Measurements from ENCODE around the gene PAX8. TPM values are rescaled to one million over a fixed set of nuclear protein-coding genes. Genes with fewer than 3 reads are reported as not detected.

PAX8 gene
- total and polyA plus RNA-seq, 10 of the 15 experiments (the other 5 are each of a cell fraction or from before 2014, with no cell fraction given): 0.16 to 2.5 (median 0.97) TPM

DNA sequence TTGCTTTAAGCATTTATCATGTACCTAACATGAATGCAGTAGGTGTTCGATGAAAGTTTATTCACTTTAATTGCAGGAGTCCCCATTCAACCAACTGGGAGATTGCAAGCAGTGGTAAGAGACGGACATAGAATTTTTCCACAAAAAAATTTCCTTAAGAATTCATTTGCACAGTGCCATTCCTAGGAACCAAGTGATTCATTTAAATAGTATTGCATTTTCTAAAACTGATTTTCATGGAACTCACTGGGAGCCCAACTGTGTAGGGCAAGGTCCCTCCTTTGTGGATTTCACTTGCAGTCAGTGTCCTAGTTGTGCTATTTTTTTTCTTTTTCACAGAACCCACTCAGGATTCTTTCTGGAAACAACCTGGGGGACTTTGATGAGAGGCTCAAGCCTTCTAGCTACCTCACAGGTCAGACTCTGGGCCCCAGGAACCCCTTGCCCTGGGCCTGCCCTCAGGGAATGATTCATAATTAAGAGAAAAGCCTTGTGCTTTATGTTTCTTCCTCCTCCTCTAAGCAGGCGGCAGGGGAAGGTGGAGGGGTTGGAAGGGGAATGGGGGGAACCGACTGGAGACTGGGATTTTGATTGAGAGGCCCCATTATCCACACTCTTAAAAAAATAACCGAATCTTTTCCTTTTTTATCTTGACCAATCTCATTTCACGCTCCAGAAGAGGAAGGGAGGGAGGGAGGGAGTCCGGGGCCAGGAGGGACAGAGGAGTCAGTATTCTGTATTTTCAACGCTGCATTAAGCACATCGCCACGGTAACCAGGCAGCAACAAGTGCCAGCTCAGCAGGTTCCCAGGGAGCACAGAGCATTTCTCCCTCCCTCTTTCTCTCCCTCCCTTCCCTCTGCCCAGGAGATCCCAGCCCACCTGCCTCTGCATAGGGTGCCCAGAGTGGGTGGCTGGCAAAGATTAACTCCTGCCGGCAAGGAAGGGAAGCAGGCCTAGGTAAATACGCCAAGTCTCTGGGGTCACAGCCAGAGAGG is 53.2 kb downstream of the PAX8 start:
- in situ Hi-C loops (cut with MboI) (no loop called here), intact Hi-C loops (cut with micrococcal nuclease; ENCODE audit: unreplicated experiment) (no loop called here)
- Histone ChIP-seq H3K27ac (ENCODE audit: control insufficient read depth, insufficient read depth) (no peak overlapping the region), H3K27me3 (replicated peaks in 1 of 2; ENCODE audit: control insufficient read depth in 2 of 2, insufficient read depth in 2 of 2, low read length in 1 of 2) (no peaks in the 10 kb centered on the region; a peak in 2 of 4 replicates), H3K9me3 (replicated peaks; ENCODE audit: control insufficient read depth, insufficient read depth, low read length) (no peaks in the 10 kb centered on the region), H3K79me2 (ENCODE audit: control insufficient read depth, insufficient read depth, low read length) (no peaks in the 10 kb centered on the region), H3K4me3 (no peak overlapping the region), H2AFZ (ENCODE audit: control insufficient read depth, low read depth, low read length) (no peak overlapping the region), H3K36me3 (ENCODE audit: control insufficient read depth in 2 of 2, insufficient read depth in 2 of 2, low read length in 1 of 2) (no peaks in the 10 kb centered on the region), H4K20me1 (ENCODE audit: control insufficient read depth, insufficient read depth) (no peaks in the 10 kb centered on the region), H3K9ac (ENCODE audit: control insufficient read depth, insufficient read depth, low read length) (no peak overlapping the region), H3K4me2 (ENCODE audit: control insufficient read depth, insufficient read depth) (no peak overlapping the region), H3K4me1 (ENCODE audit: control insufficient read depth, insufficient read depth, low read length) (no peaks in the 10 kb centered on the region)
- ATAC-seq (no peak), FAIRE-seq (no peak), DNase-seq (ENCODE audit: low read depth, low spot score) (no peak)
- BruUV-seq (replicated peaks): no TSS peak
- POLR2A ChIA-PET: no interaction called here
- 51% methylated on average over 10 of the region's 12 CpGs for WGBS (ENCODE audit: insufficient coverage, insufficient replicate concordance, low lambda C conversion rate, missing lambda C conversion rate)
- RAD21 ChIA-PET (ENCODE audit: unreplicated experiment): no interaction called here
- SMC1A ChIA-PET (ENCODE audit: uncharacterized antibody, unreplicated experiment): no interaction called here
- TF ChIP-seq RB1 (IDR thresholded peaks at IDR 0.05; ENCODE audit: borderline replicate concordance): no peak
- no peak for TF ChIP-seq CHD1 (IDR thresholded peaks at IDR 0.05; ENCODE audit: low read depth, low read length)
- TF ChIP-seq, protein P1, sequence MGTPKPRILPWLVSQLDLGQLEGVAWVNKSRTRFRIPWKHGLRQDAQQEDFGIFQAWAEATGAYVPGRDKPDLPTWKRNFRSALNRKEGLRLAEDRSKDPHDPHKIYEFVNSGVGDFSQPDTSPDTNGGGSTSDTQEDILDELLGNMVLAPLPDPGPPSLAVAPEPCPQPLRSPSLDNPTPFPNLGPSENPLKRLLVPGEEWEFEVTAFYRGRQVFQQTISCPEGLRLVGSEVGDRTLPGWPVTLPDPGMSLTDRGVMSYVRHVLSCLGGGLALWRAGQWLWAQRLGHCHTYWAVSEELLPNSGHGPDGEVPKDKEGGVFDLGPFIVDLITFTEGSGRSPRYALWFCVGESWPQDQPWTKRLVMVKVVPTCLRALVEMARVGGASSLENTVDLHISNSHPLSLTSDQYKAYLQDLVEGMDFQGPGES (IDR thresholded peaks at IDR 0.05): no peak
- TF ChIP-seq KLF5 (IDR thresholded peaks at IDR 0.05; ENCODE audit: partially characterized antibody): no peak
- TF ChIP-seq, protein P2, sequence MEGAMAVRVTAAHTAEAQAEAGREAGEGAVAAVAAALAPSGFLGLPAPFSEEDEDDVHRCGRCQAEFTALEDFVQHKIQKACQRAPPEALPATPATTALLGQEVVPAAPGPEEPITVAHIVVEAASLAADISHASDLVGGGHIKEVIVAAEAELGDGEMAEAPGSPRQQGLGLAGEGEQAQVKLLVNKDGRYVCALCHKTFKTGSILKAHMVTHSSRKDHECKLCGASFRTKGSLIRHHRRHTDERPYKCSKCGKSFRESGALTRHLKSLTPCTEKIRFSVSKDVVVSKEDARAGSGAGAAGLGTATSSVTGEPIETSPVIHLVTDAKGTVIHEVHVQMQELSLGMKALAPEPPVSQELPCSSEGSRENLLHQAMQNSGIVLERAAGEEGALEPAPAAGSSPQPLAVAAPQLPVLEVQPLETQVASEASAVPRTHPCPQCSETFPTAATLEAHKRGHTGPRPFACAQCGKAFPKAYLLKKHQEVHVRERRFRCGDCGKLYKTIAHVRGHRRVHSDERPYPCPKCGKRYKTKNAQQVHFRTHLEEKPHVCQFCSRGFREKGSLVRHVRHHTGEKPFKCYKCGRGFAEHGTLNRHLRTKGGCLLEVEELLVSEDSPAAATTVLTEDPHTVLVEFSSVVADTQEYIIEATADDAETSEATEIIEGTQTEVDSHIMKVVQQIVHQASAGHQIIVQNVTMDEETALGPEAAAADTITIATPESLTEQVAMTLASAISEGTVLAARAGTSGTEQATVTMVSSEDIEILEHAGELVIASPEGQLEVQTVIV (IDR thresholded peaks at IDR 0.05; ENCODE audit: borderline replicate concordance, partially characterized antibody): no peak
- TF ChIP-seq BRCA1 (IDR thresholded peaks at IDR 0.05; ENCODE audit: low read depth, low read length): no peak
- CTCF ChIA-PET: interaction anchor here (0.9 kb wide), 1 partner anchor 145 kb away, joined by 3 read pairs; no protein-coding TSS in a partner anchor

All from GM12878 (cell line).